Hepatocyte (in vitro differentiated cells): ENCODE results near the gene MDH1B. TPM values are rescaled to one million over a fixed set of nuclear protein-coding genes. Genes with fewer than 3 reads are reported as not detected.

Experiments used
- DNase-seq: peaks from one replicate; pipeline ENCODE4 v3.0.0-alpha.2; 2016; ENCODE audit warnings: low spot score
- H2AFZ ChIP-seq: fragments of 200-600 bp; sonication (generic); 2 replicates; pipeline ENCODE4 v1.6.0; 2016; ENCODE audit warnings: antibody characterized with exemption, mild to moderate bottlenecking
- H3K27ac ChIP-seq: fragments of 200-600 bp; sonication (generic); 2 replicates; pipeline ENCODE4 v1.5.1; 2016; ENCODE audit warnings: mild to moderate bottlenecking
- H3K27me3 ChIP-seq: fragments of 200-600 bp; sonication (generic); 2 replicates; pipeline ENCODE4 v1.6.1; 2016
- H3K36me3 ChIP-seq: fragments of 200-600 bp; sonication (generic); replicated peaks from 2 replicates; pipeline ENCODE4 v1.5.1; 2016; ENCODE audit warnings: low read depth; ENCODE audit not compliant: insufficient read depth
- H3K4me1 ChIP-seq: fragments of 200-600 bp; sonication (generic); 2 replicates; pipeline ENCODE4 v1.5.1; 2016; ENCODE audit warnings: mild to moderate bottlenecking, moderate library complexity; ENCODE audit not compliant: insufficient read depth
- H3K4me2 ChIP-seq: fragments of 200-600 bp; sonication (generic); 2 replicates; pipeline ENCODE4 v1.6.0; 2016
- H3K4me3 ChIP-seq: fragments of 200-600 bp; sonication (generic); 2 replicates; pipeline ENCODE4 v1.5.1; 2016; ENCODE audit warnings: mild to moderate bottlenecking
- H3K79me2 ChIP-seq: fragments of 200-600 bp; sonication (generic); 2 replicates; pipeline ENCODE4 v1.6.0; 2017; ENCODE audit warnings: mild to moderate bottlenecking
- H3K9me2 ChIP-seq: fragments of 200-600 bp; sonication (generic); replicated peaks from 2 replicates; pipeline ENCODE4 v1.6.0; 2017; ENCODE audit warnings: mild to moderate bottlenecking; ENCODE audit not compliant: insufficient read depth
- H3K9me3 ChIP-seq: fragments of 200-600 bp; sonication (generic); 2 replicates; pipeline ENCODE4 v1.5.1; 2016; ENCODE audit warnings: low read depth, mild to moderate bottlenecking
- H4K20me1 ChIP-seq: fragments of 200-600 bp; sonication (generic); 2 replicates; pipeline ENCODE4 v1.6.0; 2016; ENCODE audit warnings: mild to moderate bottlenecking; ENCODE audit not compliant: insufficient read depth, poor library complexity, severe bottlenecking
- CTCF ChIP-seq: fragments of 200-600 bp; sonication (generic); IDR thresholded peaks from 2 replicates; pipeline ENCODE4 v1.5.1; 2016; ENCODE audit warnings: antibody characterized with exemption, mild to moderate bottlenecking; ENCODE audit not compliant: poor library complexity
- EZH2 ChIP-seq: fragments of 200-600 bp; sonication (generic); IDR thresholded peaks from 2 replicates; pipeline ENCODE4 v1.6.1; 2016; ENCODE audit warnings: antibody characterized with exemption, mild to moderate bottlenecking, borderline replicate concordance
- EZH2phosphoT487 ChIP-seq: fragments of 200-600 bp; sonication (generic); IDR thresholded peaks from one replicate; pipeline ENCODE4 v1.6.1; 2018; ENCODE audit warnings: antibody characterized with exemption, mild to moderate bottlenecking, low read depth, moderate library complexity; ENCODE audit not compliant: unreplicated experiment, severe bottlenecking
- WGBS: methylation state at CpG from one replicate; pipeline ENCODE4 v1.1.6; 2016; ENCODE audit warnings: low lambda C conversion rate; ENCODE audit errors: missing lambda C conversion rate; 5-methylcytosine and 5-hydroxymethylcytosine counted together
- polyA plus RNA-seq: library from polyadenylated mRNA; unstranded; fragments of >200 nt; fragmentation: Nextera tagmentation; extraction: Ambion mirVana; gene quantifications from 2 replicates; pipeline ENCODE4 v1.2.1, GENCODE V29; 2016
- total RNA-seq: library from RNA; depleted of rRNA; stranded (reverse); fragments of >200 nt; gene quantifications from 2 replicates; pipeline ENCODE4 v1.2.3, GENCODE V29; 2014

The MDH1B gene
- total and polyA plus RNA-seq, 2 experiments from 2014 or later: 0.07 to 0.35 TPM

DNA sequence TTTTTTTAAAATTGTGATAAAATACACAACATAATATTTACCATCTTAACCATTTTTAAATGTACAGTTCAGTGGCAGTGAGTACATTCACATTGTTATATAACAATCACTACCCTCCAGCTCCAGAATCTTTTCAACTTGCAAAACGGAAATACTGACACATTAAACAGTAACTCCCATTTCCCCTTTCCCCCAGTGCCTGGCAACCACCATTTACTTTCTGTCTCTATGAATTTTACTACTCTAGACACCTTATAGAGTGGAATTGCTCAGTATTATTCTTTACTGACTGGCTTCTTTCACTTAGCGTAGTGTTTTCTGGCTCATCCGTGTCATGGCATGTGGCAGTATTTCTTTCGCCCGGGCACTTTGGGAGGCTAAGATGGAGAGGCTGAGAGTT lies 32.9 kb upstream of the MDH1B start:
- H3K4me3 ChIP-seq: no peak overlapping the region
- TF ChIP-seq EZH2phosphoT487 (no peak), EZH2 (no peak), CTCF (no peak)
- 83% methylated on average over 5 of the region's 5 CpGs for WGBS
- no peaks in the 10 kb centered on the region for H3K36me3 ChIP-seq
- no peak for DNase-seq
- H3K27me3 ChIP-seq: no peaks in the 10 kb centered on the region
- no peaks in the 10 kb centered on the region for H4K20me1 ChIP-seq
- no peak overlapping the region for H3K4me2 ChIP-seq
- H3K27ac ChIP-seq: no peak overlapping the region
- no peaks in the 10 kb centered on the region for H3K79me2 ChIP-seq
- H3K9me3 ChIP-seq: no peaks in the 10 kb centered on the region
- H3K4me1 ChIP-seq: no peaks in the 10 kb centered on the region
- no peak overlapping the region for H2AFZ ChIP-seq
- H3K9me2 ChIP-seq: no peaks in the 10 kb centered on the region

DNA sequence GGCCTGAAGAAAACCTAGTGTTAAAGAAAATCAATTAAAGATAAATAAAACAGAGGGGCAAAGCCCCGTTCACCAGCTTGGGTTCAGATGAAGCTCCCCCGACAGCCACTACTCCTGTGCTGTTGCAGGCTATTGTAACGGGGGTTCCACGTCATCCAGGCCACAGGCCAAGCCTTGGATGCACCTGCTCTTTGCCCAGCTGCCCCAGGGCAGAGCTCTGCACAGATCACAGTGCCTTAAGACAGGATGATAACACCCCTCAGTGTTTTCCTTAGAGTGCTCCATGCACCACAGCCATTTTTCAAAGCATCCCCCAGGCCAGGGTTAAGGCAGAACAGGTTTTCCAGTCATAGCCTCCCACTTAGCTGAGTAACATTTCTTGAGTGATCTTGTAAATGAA lies 32.2 kb upstream of the MDH1B start:
- 62% methylated on average over 4 of the region's 4 CpGs for WGBS
- no peaks in the 10 kb centered on the region for H4K20me1 ChIP-seq
- H3K4me1 ChIP-seq: no peaks in the 10 kb centered on the region
- H3K4me3 ChIP-seq: no peak overlapping the region
- H3K27me3 ChIP-seq: no peaks in the 10 kb centered on the region
- H3K27ac ChIP-seq: no peak overlapping the region
- H3K4me2 ChIP-seq: no peak overlapping the region
- no peaks in the 10 kb centered on the region for H3K79me2 ChIP-seq
- no peaks in the 10 kb centered on the region for H3K36me3 ChIP-seq
- no peak overlapping the region for H2AFZ ChIP-seq
- no peaks in the 10 kb centered on the region for H3K9me3 ChIP-seq
- DNase-seq: no peak
- no peak for TF ChIP-seq EZH2
- TF ChIP-seq CTCF: no peak
- no peak for TF ChIP-seq EZH2phosphoT487
- no peaks in the 10 kb centered on the region for H3K9me2 ChIP-seq

GRCh38 chr2:206792645-206793044 lies 27.5 kb upstream of the MDH1B start:
- 91% methylated on average over 5 of the region's 5 CpGs for WGBS
- TF ChIP-seq EZH2 (no peak), EZH2phosphoT487 (no peak), CTCF (no peak)
- no peaks in the 10 kb centered on the region for H3K79me2 ChIP-seq
- no peak overlapping the region for H2AFZ ChIP-seq
- no peak overlapping the region for H3K4me2 ChIP-seq
- no peak for DNase-seq
- H3K9me2 ChIP-seq: no peaks in the 10 kb centered on the region
- no peaks in the 10 kb centered on the region for H3K4me1 ChIP-seq
- no peaks in the 10 kb centered on the region for H3K9me3 ChIP-seq
- no peaks in the 10 kb centered on the region for H3K36me3 ChIP-seq
- no peaks in the 10 kb centered on the region for H3K27me3 ChIP-seq
- no peak overlapping the region for H3K27ac ChIP-seq
- no peaks in the 10 kb centered on the region for H4K20me1 ChIP-seq
- H3K4me3 ChIP-seq: no peak overlapping the region

- H3K4me1 ChIP-seq: no peaks in the 10 kb centered on the region
- H4K20me1 ChIP-seq: no peaks in the 10 kb centered on the region
- H3K27ac ChIP-seq: no peak overlapping the region
- no peaks in the 10 kb centered on the region for H3K27me3 ChIP-seq
- no peak overlapping the region for H3K4me2 ChIP-seq
- H2AFZ ChIP-seq: no peak overlapping the region
- DNase-seq: no peak
- H3K36me3 ChIP-seq: no peaks in the 10 kb centered on the region
- H3K9me2 ChIP-seq: no peaks in the 10 kb centered on the region
- H3K79me2 ChIP-seq: no peaks in the 10 kb centered on the region
- H3K9me3 ChIP-seq: no peaks in the 10 kb centered on the region
- no peak overlapping the region for H3K4me3 ChIP-seq
- TF ChIP-seq CTCF (no peak), EZH2phosphoT487 (no peak), EZH2 (no peak)
- 93% methylated on average over 3 of the region's 3 CpGs for WGBS
Observed at GRCh38 chr2:206790311-206790935, 25.3 kb upstream of the MDH1B start.
